A673 (cell line): ENCODE data around the gene NDUFS7.

Source experiments
- CTCF ChIP-seq: fragments of 300-800, 200-600 bp; sonication (generic); conservative IDR thresholded peaks from 2 replicates; pipeline ENCODE4 v1.5.1; 2017; ENCODE audit warnings: low read depth, mild to moderate bottlenecking, antibody characterized with exemption, low read length, moderate library complexity, mixed read lengths
- EZH2 ChIP-seq: fragments of 200-600 bp; sonication (generic); IDR thresholded peaks from 2 replicates; pipeline ENCODE4 v1.6.1; 2017; ENCODE audit warnings: borderline replicate concordance, low read depth, mild to moderate bottlenecking, mixed read lengths, antibody characterized with exemption, low read length; ENCODE audit not compliant: poor library complexity, severe bottlenecking

- TF ChIP-seq CTCF (no peak), EZH2 (no peak)
Measured at GRCh38 chr19:1437609-1438008, 53.9 kb downstream of the NDUFS7 start.
